Caco-2 (cell line): ENCODE measurements around the gene TIAM1. TPM values are rescaled to one million over a fixed set of nuclear protein-coding genes. Genes with fewer than 3 reads are reported as not detected.

Experiments used
- BruUV-seq: library from RNA; stranded (reverse); fragments of 400-500 nt; replicated peaks from 2 replicates; lab custom pipeline; 2021; lab: Mats Ljungman, UMichigan
- CTCF ChIA-PET: fragments of 300-600 bp; sonication (Branson Sonifier 250); formaldehyde crosslinking; loops from one replicate; lab custom pipeline; 2022; ENCODE audit warnings: antibody characterized with exemption; lab: Charles Lee
- POLR2A ChIA-PET: fragments of 300-600 bp; sonication (Branson Sonifier 250); formaldehyde crosslinking; loops from one replicate; lab custom pipeline; 2022; ENCODE audit warnings: antibody characterized with exemption; lab: Charles Lee
- DNase-seq, 2 experiments: peaks; one replicate each; pipeline versions ENCODE4 v3.0.0 to v3.0.0-alpha.2; 2020 to 2022
- H3K27me3 ChIP-seq: replicated peaks from 2 replicates; pipeline ENCODE4 v1.6.0; 2011; ENCODE audit warnings: low read length; ENCODE audit not compliant: control insufficient read depth, insufficient read depth
- H3K36me3 ChIP-seq: 2 replicates; pipeline ENCODE4 v1.5.1; 2011; ENCODE audit warnings: low read length; ENCODE audit not compliant: control insufficient read depth, insufficient read depth
- H3K4me1 ChIP-seq: fragments of 250-450 bp; sonication (Bioruptor Pico); 2 replicates; pipeline ENCODE4 v1.5.1; 2020; ENCODE audit warnings: mild to moderate bottlenecking
- H3K4me3 ChIP-seq: 2 replicates; pipeline ENCODE4 v1.5.1; 2011; ENCODE audit warnings: low read depth, mild to moderate bottlenecking, control low read depth, low read length
- H3K9me3 ChIP-seq: fragments of 250-450 bp; sonication (Bioruptor Pico); 2 replicates; pipeline ENCODE4 v1.5.1; 2020; ENCODE audit warnings: mild to moderate bottlenecking, moderate library complexity
- H3K27ac Mint-ChIP-seq: one replicate; pipeline ENCODE4 v1.8.0; 2022; ENCODE audit warnings: mixed read lengths; ENCODE audit not compliant: unreplicated experiment
- H3K27me3 Mint-ChIP-seq: one replicate; pipeline ENCODE4 v1.8.0; 2022; ENCODE audit warnings: mixed read lengths; ENCODE audit not compliant: insufficient read depth, unreplicated experiment
- H3K36me3 Mint-ChIP-seq: one replicate; pipeline ENCODE4 v1.8.0; 2022; ENCODE audit warnings: mild to moderate bottlenecking, mixed read lengths; ENCODE audit not compliant: insufficient read depth, unreplicated experiment
- H3K4me1 Mint-ChIP-seq: one replicate; pipeline ENCODE4 v1.8.0; 2022; ENCODE audit warnings: low read depth, mixed read lengths; ENCODE audit not compliant: unreplicated experiment
- H3K4me3 Mint-ChIP-seq: one replicate; pipeline ENCODE4 v1.8.0; 2022; ENCODE audit warnings: mild to moderate bottlenecking, moderate library complexity, mixed read lengths; ENCODE audit not compliant: unreplicated experiment
- H3K9me3 Mint-ChIP-seq: one replicate; pipeline ENCODE4 v1.8.0; 2022; ENCODE audit warnings: mixed read lengths; ENCODE audit not compliant: unreplicated experiment
- CTCF ChIP-seq, 2 experiments: fragments of 200-600 bp in 1 of 2; IDR thresholded peaks; 1 replicate in 1 of 2; 2 replicates in 1 of 2; pipeline versions ENCODE4 v1.5.1 to v1.8.0; 2011 to 2022; ENCODE audit warnings: antibody characterized with exemption in 1 of 2, control low read depth in 1 of 2, inconsistent platforms in 1 of 2, low read depth in 1 of 2, low read length in 1 of 2, mild to moderate bottlenecking in 1 of 2, moderate library complexity in 1 of 2; ENCODE audit not compliant: insufficient read depth in 1 of 2, severe bottlenecking in 1 of 2, unreplicated experiment in 1 of 2
- intact Hi-C: fragments of 100-400 bp; cut with micrococcal nuclease; formaldehyde crosslinking; loops from one replicate; pipeline ENCODE4 v1.10.0; 2022; ENCODE audit not compliant: unreplicated experiment
- total RNA-seq: library from RNA; stranded (reverse); gene quantifications from 2 replicates; pipeline ENCODE4 v1.2.3, GENCODE V29; 2022

TIAM1 gene
- total RNA-seq, 1 experiment from 2014 or later, result 5.2 TPM

- H3K4me3 ChIP-seq, result no peak overlapping the region
- no TSS peak for BruUV-seq
- no peak for DNase-seq
- H3K36me3 ChIP-seq, result no peaks in the 10 kb centered on the region
- 0 out of 2 replicates have a peak, but pooled peaks cover 7% of the 10 kb centered on the region for H3K4me1 ChIP-seq
- H3K4me3 Mint-ChIP-seq, result no peak overlapping the region
- H3K27me3 ChIP-seq, result no peaks in the 10 kb centered on the region; the same call in 1 of the 2 replicates
- H3K27me3 Mint-ChIP-seq, result peaks cover 7% of the 10 kb centered on the region
- peaks cover 7% of the 10 kb centered on the region for H3K9me3 ChIP-seq
- H3K9me3 Mint-ChIP-seq, result no peaks in the 10 kb centered on the region
- no peaks in the 10 kb centered on the region for H3K36me3 Mint-ChIP-seq
- CTCF ChIA-PET, result no interaction called here
- TF ChIP-seq CTCF (IDR thresholded peaks at IDR 0.05; ENCODE audit: insufficient read depth in 1 of 2, low read depth in 1 of 2, low read length in 1 of 2, severe bottlenecking in 1 of 2, unreplicated experiment in 1 of 2), result no peak
- H3K27ac Mint-ChIP-seq, result no peak overlapping the region
- no peaks in the 10 kb centered on the region for H3K4me1 Mint-ChIP-seq
- POLR2A ChIA-PET, result no interaction called here
- intact Hi-C loops, result loop anchor here (2.0 kb wide), 1 partner anchor 482 kb away; no protein-coding TSS in a partner anchor
Measured at GRCh38 chr21:31099122-31099521, 244.9 kb downstream of the TIAM1 start.

- Histone ChIP-seq H3K36me3 (no peaks in the 10 kb centered on the region), H3K4me3 (no peak overlapping the region), H3K4me1 (0 out of 2 replicates have a peak, but pooled peaks cover 5% of the 10 kb centered on the region), H3K27me3 (no peaks in the 10 kb centered on the region; the same call in 1 of the 2 replicates), H3K9me3 (peaks cover 7% of the 10 kb centered on the region)
- ChIA-PET POLR2A (no interaction called here), CTCF (no interaction called here)
- H3K4me3 Mint-ChIP-seq, result no peak overlapping the region
- peak; percentile 60 to 67 for DNase-seq
- H3K9me3 Mint-ChIP-seq, result no peaks in the 10 kb centered on the region
- no peaks in the 10 kb centered on the region for H3K4me1 Mint-ChIP-seq
- intact Hi-C loops, result loop anchor here (1.0 to 2.0 kb wide), 3 partner anchors 82 to 506 kb away; no protein-coding TSS in a partner anchor
- H3K27me3 Mint-ChIP-seq, result peaks cover 9% of the 10 kb centered on the region
- TF ChIP-seq CTCF (IDR thresholded peaks at IDR 0.05; ENCODE audit: insufficient read depth in 1 of 2, low read depth in 1 of 2, low read length in 1 of 2, severe bottlenecking in 1 of 2, unreplicated experiment in 1 of 2), result peak; percentile 79 to 86
- H3K36me3 Mint-ChIP-seq, result no peaks in the 10 kb centered on the region
- no peak overlapping the region for H3K27ac Mint-ChIP-seq
- BruUV-seq, result no TSS peak
Measured at GRCh38 chr21:31098576-31099005, 245.5 kb downstream of the TIAM1 start.

- no peak overlapping the region for H3K27ac Mint-ChIP-seq
- H3K4me3 Mint-ChIP-seq, result no peak overlapping the region
- Histone ChIP-seq H3K4me1 (no peaks in the 10 kb centered on the region), H3K36me3 (no peaks in the 10 kb centered on the region), H3K27me3 (no peaks in the 10 kb centered on the region), H3K9me3 (peaks cover 7% of the 10 kb centered on the region), H3K4me3 (no peak overlapping the region)
- H3K36me3 Mint-ChIP-seq, result no peaks in the 10 kb centered on the region
- intact Hi-C loops, result no loop called here
- no peak for TF ChIP-seq CTCF (IDR thresholded peaks at IDR 0.05; ENCODE audit: insufficient read depth in 1 of 2, low read depth in 1 of 2, low read length in 1 of 2, severe bottlenecking in 1 of 2, unreplicated experiment in 1 of 2)
- no peak for DNase-seq
- no peaks in the 10 kb centered on the region for H3K4me1 Mint-ChIP-seq
- H3K9me3 Mint-ChIP-seq, result no peaks in the 10 kb centered on the region
- CTCF ChIA-PET, result no interaction called here
- peaks cover 16% of the 10 kb centered on the region for H3K27me3 Mint-ChIP-seq
- BruUV-seq, result no TSS peak
- POLR2A ChIA-PET, result no interaction called here
Measured at GRCh38 chr21:31092832-31093625, 251.0 kb downstream of the TIAM1 start.
